22Rv1 (cell line): Measurements from ENCODE around the gene CXCR4.

ENCODE experiments used
- ZFX ChIP-seq: fragments of 450-650 bp; IDR thresholded peaks from 2 replicates; pipeline ENCODE4 v1.6.1; 2017; ENCODE audit warnings: antibody characterized with exemption, borderline replicate concordance
- TF ChIP-seq, protein P1 (sequence below): fragments of 450-650 bp; IDR thresholded peaks from 2 replicates; pipeline ENCODE4 v1.5.1; 2017; ENCODE audit warnings: mild to moderate bottlenecking

DNA sequence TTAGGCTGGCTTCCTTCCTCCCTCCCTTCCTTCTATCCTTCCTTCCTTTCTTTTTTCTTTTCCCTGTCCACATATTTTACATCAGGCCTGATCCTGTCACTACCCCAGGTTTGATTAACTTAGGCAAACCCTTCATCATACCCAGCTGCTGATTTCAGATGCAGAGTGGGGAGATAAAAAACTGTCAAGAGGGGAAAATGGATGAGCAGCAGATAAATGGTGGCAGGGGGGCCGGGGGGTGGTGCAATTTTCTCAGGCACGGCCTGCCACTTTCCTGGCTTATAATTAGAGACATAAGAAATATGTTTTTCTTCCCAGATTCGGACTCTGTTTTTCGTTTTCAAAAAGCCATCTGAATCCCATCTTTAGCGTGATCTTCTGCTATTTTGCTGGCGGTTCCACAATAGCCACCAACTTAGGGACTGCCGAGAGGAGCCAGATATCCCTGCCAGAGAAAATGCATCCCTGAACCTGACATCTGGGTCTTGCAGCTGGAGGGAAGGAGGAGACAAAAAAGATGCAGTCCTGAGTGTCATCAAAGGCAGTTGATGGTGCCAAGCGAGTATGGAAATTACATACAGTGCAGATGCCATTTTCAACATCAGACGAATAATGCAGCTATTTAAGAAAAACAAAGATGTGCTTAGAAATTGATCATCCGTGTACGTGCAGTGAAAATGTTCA, 49.9 kb downstream of the CXCR4 start:
- TF ChIP-seq, protein P1, sequence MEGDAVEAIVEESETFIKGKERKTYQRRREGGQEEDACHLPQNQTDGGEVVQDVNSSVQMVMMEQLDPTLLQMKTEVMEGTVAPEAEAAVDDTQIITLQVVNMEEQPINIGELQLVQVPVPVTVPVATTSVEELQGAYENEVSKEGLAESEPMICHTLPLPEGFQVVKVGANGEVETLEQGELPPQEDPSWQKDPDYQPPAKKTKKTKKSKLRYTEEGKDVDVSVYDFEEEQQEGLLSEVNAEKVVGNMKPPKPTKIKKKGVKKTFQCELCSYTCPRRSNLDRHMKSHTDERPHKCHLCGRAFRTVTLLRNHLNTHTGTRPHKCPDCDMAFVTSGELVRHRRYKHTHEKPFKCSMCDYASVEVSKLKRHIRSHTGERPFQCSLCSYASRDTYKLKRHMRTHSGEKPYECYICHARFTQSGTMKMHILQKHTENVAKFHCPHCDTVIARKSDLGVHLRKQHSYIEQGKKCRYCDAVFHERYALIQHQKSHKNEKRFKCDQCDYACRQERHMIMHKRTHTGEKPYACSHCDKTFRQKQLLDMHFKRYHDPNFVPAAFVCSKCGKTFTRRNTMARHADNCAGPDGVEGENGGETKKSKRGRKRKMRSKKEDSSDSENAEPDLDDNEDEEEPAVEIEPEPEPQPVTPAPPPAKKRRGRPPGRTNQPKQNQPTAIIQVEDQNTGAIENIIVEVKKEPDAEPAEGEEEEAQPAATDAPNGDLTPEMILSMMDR = no peak
- no peak for TF ChIP-seq ZFX
